Naive thymus-derived CD4-positive, alpha-beta T cell (primary cell): ENCODE measurements around the gene NKX1-2. TPM values are rescaled to one million over a fixed set of nuclear protein-coding genes. Genes with fewer than 3 reads are reported as not detected.

Source experiments
- ATAC-seq: fragments of 150-1000 bp; cut with Tn5 transposase; 2 replicates; pipeline ENCODE4 v1.10.0; 2021; ENCODE audit warnings: mild to moderate bottlenecking, moderate library complexity
- CTCF ChIA-PET: fragments of 350-600 bp; sonication (Branson Sonifier 250); formaldehyde crosslinking; loops from one replicate; lab custom pipeline; 2021; ENCODE audit warnings: antibody characterized with exemption; lab: Charles Lee
- POLR2A ChIA-PET: fragments of 350-600 bp; sonication (Branson Sonifier 250); formaldehyde crosslinking; loops from one replicate; lab custom pipeline; 2021; ENCODE audit warnings: antibody characterized with exemption, inconsistent platforms; lab: Charles Lee
- DNase-seq, 9 donors: peaks; one replicate each; pipeline versions ENCODE4 v3.0.0 to v3.0.0-alpha.2; 2020 to 2022; ENCODE audit warnings: mixed read lengths in 1 of 9
- H3K27ac ChIP-seq: one replicate; pipeline ENCODE4 v1.7.0; 2013; ENCODE audit warnings: mild to moderate bottlenecking, low read depth, low read length, moderate library complexity
- H3K27me3 ChIP-seq, 2 donors: one replicate each; pipeline ENCODE4 v1.7.0; 2013; ENCODE audit warnings: low read length in 2 of 2, mild to moderate bottlenecking in 2 of 2, moderate library complexity in 2 of 2; ENCODE audit not compliant: control insufficient read depth in 2 of 2, insufficient read depth in 2 of 2
- H3K36me3 ChIP-seq, 3 experiments: 1 replicate in 2 of 3; 2 replicates in 1 of 3; pipeline ENCODE4 v1.7.0; 2013; ENCODE audit warnings: low read length in 3 of 3, mild to moderate bottlenecking in 3 of 3, moderate library complexity in 1 of 3; ENCODE audit not compliant: insufficient read depth in 3 of 3, control insufficient read depth in 2 of 3
- H3K4me1 ChIP-seq, 2 donors: one replicate each; pipeline ENCODE4 v1.7.0; 2013; ENCODE audit warnings: low read length in 2 of 2, mild to moderate bottlenecking in 2 of 2, moderate library complexity in 1 of 2; ENCODE audit not compliant: control insufficient read depth in 2 of 2, insufficient read depth in 2 of 2
- H3K4me3 ChIP-seq: 2 replicates; pipeline ENCODE4 v1.7.0; 2013; ENCODE audit warnings: mild to moderate bottlenecking, low read length
- H3K9me3 ChIP-seq, 3 experiments: 1 replicate in 2 of 3; 2 replicates in 1 of 3; pipeline ENCODE4 v1.7.0; 2013; ENCODE audit warnings: low read length in 3 of 3; ENCODE audit not compliant: control insufficient read depth in 2 of 3
- H3K27ac Mint-ChIP-seq, 9 donors: one replicate each; pipeline ENCODE4 v1.8.0; 2020 to 2022; ENCODE audit warnings: mixed read lengths in 9 of 9, mild to moderate bottlenecking in 8 of 9, moderate library complexity in 5 of 9, inconsistent platforms in 2 of 9
- H3K27me3 Mint-ChIP-seq, 5 donors: one replicate each; pipeline ENCODE4 v1.8.0; 2021 to 2022; ENCODE audit warnings: mixed read lengths in 5 of 5, mild to moderate bottlenecking in 1 of 5
- H3K36me3 Mint-ChIP-seq, 5 donors: one replicate each; pipeline ENCODE4 v1.8.0; 2020 to 2022; ENCODE audit warnings: mixed read lengths in 5 of 5, mild to moderate bottlenecking in 3 of 5, inconsistent platforms in 1 of 5
- H3K4me1 Mint-ChIP-seq, 7 donors: one replicate each; pipeline ENCODE4 v1.8.0; 2020 to 2022; ENCODE audit warnings: mixed read lengths in 7 of 7, mild to moderate bottlenecking in 3 of 7, inconsistent platforms in 1 of 7
- H3K4me3 Mint-ChIP-seq, 10 donors: one replicate each; pipeline ENCODE4 v1.8.0; 2020 to 2022; ENCODE audit warnings: mild to moderate bottlenecking in 10 of 10, mixed read lengths in 10 of 10, moderate library complexity in 6 of 10, inconsistent platforms in 2 of 10
- H3K9me3 Mint-ChIP-seq, 11 donors: one replicate each; pipeline ENCODE4 v1.8.0; 2020 to 2022; ENCODE audit warnings: mixed read lengths in 11 of 11, mild to moderate bottlenecking in 4 of 11, inconsistent platforms in 1 of 11, moderate library complexity in 1 of 11
- intact Hi-C, 2 donors: fragments of 100-400 bp; cut with micrococcal nuclease; formaldehyde crosslinking; loops; one replicate each; pipeline ENCODE4 v1.15.1; 2023
- polyA plus RNA-seq, 2 donors: library from polyadenylated mRNA; unstranded; fragments of 300-500 nt; fragmentation: Illumina TruSeq; gene quantifications; one replicate each; pipeline ENCODE4 v1.2.3, GENCODE V29; 2021
- total RNA-seq, 6 experiments: library from RNA in 5 of 6; stranded (reverse) in 5 of 6; gene quantifications; 1 replicate in 5 of 6; 2 replicates in 1 of 6; pipeline ENCODE4 v1.2.3 and lab custom pipeline; 2021 to 2026

NKX1-2 gene
- total and polyA plus RNA-seq, 7 experiments from 2014 or later, result not detected

- no peaks in the 10 kb centered on the region for H3K27me3 Mint-ChIP-seq
- Histone ChIP-seq H3K4me1 (no peaks in the 10 kb centered on the region), H3K4me3 (no peak overlapping the region), H3K36me3 (peaks cover 0 to 24% (median 0%) of the 10 kb centered on the region in 3 experiments), H3K9me3 (no peaks in the 10 kb centered on the region), H3K27ac (no peak overlapping the region), H3K27me3 (no peaks in the 10 kb centered on the region)
- H3K4me1 Mint-ChIP-seq, result peaks cover 0 to 21% (median 6%) of the 10 kb centered on the region in 7 donors
- CTCF ChIA-PET, result no interaction called here
- DNase-seq (no peak), ATAC-seq (no peak)
- peaks cover 0 to 2% (median 0%) of the 10 kb centered on the region in 11 donors for H3K9me3 Mint-ChIP-seq
- intact Hi-C loops, result no loop called here
- H3K4me3 Mint-ChIP-seq, result no peak overlapping the region
- H3K36me3 Mint-ChIP-seq, result peaks cover 0 to 35% (median 5%) of the 10 kb centered on the region in 5 donors
- H3K27ac Mint-ChIP-seq, result no peak overlapping the region
- POLR2A ChIA-PET, result interaction anchor here (1.3 kb wide), 1 partner anchor 34 kb away, joined by 3 read pairs; the partner anchor contains the start of gene LHPP
These were observed 45.3 kb upstream of the NKX1-2 start for GRCh38 chr10:124495162-124495561.

GRCh38 chr10:124494046-124494807, 44.4 kb upstream of the NKX1-2 start:
- intact Hi-C loops, result no loop called here
- Mint-ChIP-seq H3K4me3 (peak overlapping the region; percentile 47 to 80 (median 72)), H3K9me3 (no peaks in the 10 kb centered on the region), H3K27me3 (no peaks in the 10 kb centered on the region), H3K27ac (peak overlapping the region in 8 of 9 donors; percentile 28 to 89 (median 64)), H3K36me3 (peaks cover 0 to 35% (median 4%) of the 10 kb centered on the region in 5 donors), H3K4me1 (peaks cover 0 to 24% (median 6%) of the 10 kb centered on the region in 7 donors)
- ChIA-PET POLR2A (no interaction called here), CTCF (no interaction called here)
- ATAC-seq (peak; percentile 20), DNase-seq (peak in 2 of 9 donors; percentile 4 to 10)
- Histone ChIP-seq H3K9me3 (no peaks in the 10 kb centered on the region), H3K4me1 (no peaks in the 10 kb centered on the region), H3K27me3 (no peaks in the 10 kb centered on the region), H3K4me3 (no peak overlapping the region), H3K27ac (no peak overlapping the region), H3K36me3 (peaks cover 0 to 23% (median 0%) of the 10 kb centered on the region in 3 experiments)

- H3K27ac Mint-ChIP-seq, result peak overlapping the region in 4 of 9 donors; percentile 41 to 70 (median 64)
- ChIA-PET POLR2A (no interaction called here), CTCF (no interaction called here)
- Histone ChIP-seq H3K4me3 (no peak overlapping the region), H3K27ac (no peak overlapping the region), H3K27me3 (no peaks in the 10 kb centered on the region), H3K4me1 (no peaks in the 10 kb centered on the region), H3K36me3 (peaks cover 0 to 22% (median 0%) of the 10 kb centered on the region in 3 experiments), H3K9me3 (no peaks in the 10 kb centered on the region)
- H3K36me3 Mint-ChIP-seq, result peaks cover 0 to 42% (median 10%) of the 10 kb centered on the region in 5 donors
- no peak for DNase-seq
- peaks cover 0 to 24% (median 6%) of the 10 kb centered on the region in 7 donors for H3K4me1 Mint-ChIP-seq
- H3K27me3 Mint-ChIP-seq, result no peaks in the 10 kb centered on the region
- peaks cover 0 to 2% (median 0%) of the 10 kb centered on the region in 11 donors for H3K9me3 Mint-ChIP-seq
- intact Hi-C loops, result no loop called here
- ATAC-seq, result peak; percentile 66
- H3K4me3 Mint-ChIP-seq, result peak overlapping the region in 9 of 10 donors; percentile 5 to 79 (median 62)
These were observed 43.5 kb upstream of the NKX1-2 start for GRCh38 chr10:124493214-124493882.

GRCh38 chr10:124492266-124492665, 42.4 kb upstream of the NKX1-2 start:
- no peak overlapping the region for H3K4me3 Mint-ChIP-seq

GRCh38 chr10:124491105-124491504, 41.3 kb upstream of the NKX1-2 start:
- Mint-ChIP-seq H3K4me1 (peaks cover 0 to 24% (median 6%) of the 10 kb centered on the region in 7 donors), H3K27ac (no peak overlapping the region), H3K9me3 (peaks cover 0 to 3% (median 0%) of the 10 kb centered on the region in 11 donors), H3K4me3 (no peak overlapping the region), H3K36me3 (peaks cover 8 to 53% (median 20%) of the 10 kb centered on the region in 5 donors), H3K27me3 (no peaks in the 10 kb centered on the region)
- ChIA-PET POLR2A (no interaction called here), CTCF (no interaction called here)
- no peaks in the 10 kb centered on the region for H3K9me3 ChIP-seq
- no peak overlapping the region for H3K4me3 ChIP-seq
- intact Hi-C loops, result no loop called here
- no peak overlapping the region for H3K27ac ChIP-seq
- no peaks in the 10 kb centered on the region for H3K4me1 ChIP-seq
- no peaks in the 10 kb centered on the region for H3K27me3 ChIP-seq
- no peak for DNase-seq
- no peak for ATAC-seq
- H3K36me3 ChIP-seq, result peaks cover 0 to 14% (median 4%) of the 10 kb centered on the region in 3 experiments

More at GRCh38 chr10:124492266-124492665, 42.4 kb upstream of the NKX1-2 start:
- CTCF ChIA-PET, result no interaction called here
- Mint-ChIP-seq H3K27ac (no peak overlapping the region), H3K27me3 (no peaks in the 10 kb centered on the region), H3K9me3 (peaks cover 0 to 2% (median 0%) of the 10 kb centered on the region in 11 donors), H3K36me3 (peaks cover 2 to 44% (median 12%) of the 10 kb centered on the region in 5 donors), H3K4me1 (peaks cover 0 to 24% (median 6%) of the 10 kb centered on the region in 7 donors)
- Histone ChIP-seq H3K4me3 (no peak overlapping the region), H3K4me1 (no peaks in the 10 kb centered on the region), H3K9me3 (no peaks in the 10 kb centered on the region), H3K36me3 (peaks cover 0 to 17% (median 0%) of the 10 kb centered on the region in 3 experiments), H3K27ac (no peak overlapping the region), H3K27me3 (no peaks in the 10 kb centered on the region)
- no peak for ATAC-seq
- DNase-seq, result no peak
- POLR2A ChIA-PET, result no interaction called here
- intact Hi-C loops, result no loop called here

- ATAC-seq (no peak), DNase-seq (no peak)
- Histone ChIP-seq H3K4me3 (no peak overlapping the region), H3K4me1 (no peaks in the 10 kb centered on the region), H3K36me3 (peaks cover 0 to 14% (median 4%) of the 10 kb centered on the region in 3 experiments), H3K27me3 (no peaks in the 10 kb centered on the region), H3K27ac (no peak overlapping the region), H3K9me3 (no peaks in the 10 kb centered on the region)
- CTCF ChIA-PET, result interaction anchor here (0.6 kb wide), 1 partner anchor 274 kb away, joined by 4 read pairs; no protein-coding TSS in a partner anchor
- POLR2A ChIA-PET, result no interaction called here
- Mint-ChIP-seq H3K27ac (no peak overlapping the region), H3K27me3 (no peaks in the 10 kb centered on the region), H3K36me3 (peaks cover 13 to 53% (median 25%) of the 10 kb centered on the region in 5 donors), H3K9me3 (peaks cover 0 to 7% (median 0%) of the 10 kb centered on the region in 11 donors), H3K4me1 (peaks cover 0 to 6% (median 1%) of the 10 kb centered on the region in 7 donors), H3K4me3 (no peak overlapping the region)
- intact Hi-C loops, result no loop called here
These were observed 36.8 kb upstream of the NKX1-2 start for GRCh38 chr10:124486635-124487034.
